Naive B cell (primary cell): ENCODE data around the gene UCN. TPM values are rescaled to one million over a fixed set of nuclear protein-coding genes. Genes with fewer than 3 reads are reported as not detected.
A peak's percentile ranks its signal among the peaks of the same experiment; 100 is the strongest.
"Not testable (repeated sequence)": the region's sequence is repeated elsewhere in the genome, so short reads cannot be mapped to it uniquely, and the experiment has no call there.

Source experiments
- ATAC-seq, 2 donors: fragments of 150-1000 bp; cut with Tn5 transposase; 2 replicates each; pipeline ENCODE4 v1.10.0; 2021; ENCODE audit warnings: low read depth in 2 of 2, mild to moderate bottlenecking in 2 of 2, moderate library complexity in 2 of 2
- DNase-seq: peaks from one replicate; pipeline ENCODE4 v3.0.0; 2022
- H3K27ac Mint-ChIP-seq, 6 donors: one replicate each; pipeline ENCODE4 v1.8.0; 2020 to 2022; ENCODE audit warnings: mild to moderate bottlenecking in 6 of 6, mixed read lengths in 6 of 6, moderate library complexity in 5 of 6, inconsistent platforms in 2 of 6
- H3K27me3 Mint-ChIP-seq, 3 donors: one replicate each; pipeline ENCODE4 v1.8.0; 2021 to 2022; ENCODE audit warnings: mixed read lengths in 3 of 3, mild to moderate bottlenecking in 1 of 3
- H3K36me3 Mint-ChIP-seq, 2 donors: one replicate each; pipeline ENCODE4 v1.8.0; 2020 to 2022; ENCODE audit warnings: mixed read lengths in 2 of 2, inconsistent platforms in 1 of 2, mild to moderate bottlenecking in 1 of 2
- H3K4me1 Mint-ChIP-seq, 3 donors: one replicate each; pipeline ENCODE4 v1.8.0; 2020 to 2022; ENCODE audit warnings: mixed read lengths in 3 of 3, inconsistent platforms in 1 of 3, mild to moderate bottlenecking in 1 of 3, moderate library complexity in 1 of 3
- H3K4me3 Mint-ChIP-seq, 8 donors: one replicate each; pipeline ENCODE4 v1.8.0; 2020 to 2022; ENCODE audit warnings: mild to moderate bottlenecking in 8 of 8, mixed read lengths in 8 of 8, moderate library complexity in 8 of 8, inconsistent platforms in 2 of 8
- H3K9me3 Mint-ChIP-seq, 7 donors: one replicate each; pipeline ENCODE4 v1.8.0; 2020 to 2022; ENCODE audit warnings: mixed read lengths in 7 of 7, mild to moderate bottlenecking in 5 of 7, inconsistent platforms in 2 of 7, moderate library complexity in 1 of 7
- polyA plus RNA-seq, 6 donors: library from polyadenylated mRNA; unstranded; fragments of 300-500 nt; fragmentation: Illumina TruSeq; gene quantifications; one replicate each; pipeline ENCODE4 v1.2.3, GENCODE V29; 2021; ENCODE audit warnings: low read depth in 6 of 6

UCN gene
- polyA plus RNA-seq, 6 donors from 2014 or later, result 0.55 to 1.4 (median 0.91) TPM; not detected in 2

- H3K4me1 Mint-ChIP-seq, result peaks cover 6 to 15% (median 15%) of the 10 kb centered on the region in 3 donors
- H3K27ac Mint-ChIP-seq, result no peak overlapping the region
- peak overlapping the region in 2 of 8 donors; percentile 43 to 61 for H3K4me3 Mint-ChIP-seq
- no peak for ATAC-seq
- H3K36me3 Mint-ChIP-seq, result peaks cover 13 to 27% of the 10 kb centered on the region in 2 donors
- peaks cover 11 to 32% (median 16%) of the 10 kb centered on the region in 3 donors for H3K27me3 Mint-ChIP-seq
- H3K9me3 Mint-ChIP-seq, result no peaks in the 10 kb centered on the region
- DNase-seq, result no peak
Observed at GRCh38 chr2:27307545-27308358, 493 bp downstream of the UCN start.

- Mint-ChIP-seq H3K9me3 (no peaks in the 10 kb centered on the region), H3K4me1 (peaks cover 8 to 15% (median 15%) of the 10 kb centered on the region in 3 donors), H3K36me3 (peaks cover 13 to 23% of the 10 kb centered on the region in 2 donors), H3K27me3 (peaks cover 11 to 32% (median 16%) of the 10 kb centered on the region in 3 donors), H3K4me3 (peak overlapping the region in 3 of 8 donors; percentile 29 to 61 (median 43)), H3K27ac (no peak overlapping the region)
- no peak for DNase-seq
- no peak for ATAC-seq
Observed at GRCh38 chr2:27307287-27307544, 1.0 kb downstream of the UCN start.

- ATAC-seq (peak; percentile 60 to 66), DNase-seq (peak; percentile 17)
- peaks cover 13 to 20% of the 10 kb centered on the region in 2 donors for H3K36me3 Mint-ChIP-seq
- peaks cover 8 to 15% (median 15%) of the 10 kb centered on the region in 3 donors for H3K4me1 Mint-ChIP-seq
- peak overlapping the region in 6 of 8 donors; percentile 51 to 80 (median 64) for H3K4me3 Mint-ChIP-seq
- no peaks in the 10 kb centered on the region for H3K9me3 Mint-ChIP-seq
- H3K27ac Mint-ChIP-seq, result peak overlapping the region in 1 of 6 donors; percentile 47
- H3K27me3 Mint-ChIP-seq, result peaks cover 11 to 32% (median 16%) of the 10 kb centered on the region in 3 donors
Observed at GRCh38 chr2:27306573-27307286, 1.5 kb downstream of the UCN start.

DNA sequence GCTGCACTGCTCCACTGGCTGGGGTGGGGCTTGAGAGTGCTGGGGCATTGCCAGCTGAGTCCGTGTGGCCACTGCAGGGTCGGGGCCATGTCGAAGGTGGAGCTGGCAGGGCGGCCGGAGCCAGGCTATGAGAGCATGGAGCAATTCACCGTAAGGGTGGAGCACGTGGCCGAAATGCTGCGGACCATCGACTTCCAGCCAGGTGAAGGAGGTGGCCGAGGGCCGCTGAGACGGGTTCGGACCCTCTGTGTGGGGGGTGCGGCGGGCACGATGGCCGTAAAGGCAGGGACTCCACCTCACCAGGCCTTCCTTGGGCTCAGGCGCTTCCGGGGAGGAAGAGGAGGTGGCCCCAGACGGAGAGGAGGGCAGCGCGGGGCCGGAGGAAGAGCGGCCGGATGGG, 2.1 kb downstream of the UCN start:
- Mint-ChIP-seq H3K9me3 (no peaks in the 10 kb centered on the region), H3K4me3 (peak overlapping the region in 5 of 8 donors; percentile 28 to 66 (median 61)), H3K27ac (peak overlapping the region in 1 of 6 donors; percentile 91), H3K4me1 (peaks cover 8 to 15% (median 15%) of the 10 kb centered on the region in 3 donors), H3K27me3 (peaks cover 11 to 32% (median 16%) of the 10 kb centered on the region in 3 donors), H3K36me3 (peaks cover 7 to 14% of the 10 kb centered on the region in 2 donors)
- no peak for ATAC-seq
- DNase-seq, result no peak

DNA sequence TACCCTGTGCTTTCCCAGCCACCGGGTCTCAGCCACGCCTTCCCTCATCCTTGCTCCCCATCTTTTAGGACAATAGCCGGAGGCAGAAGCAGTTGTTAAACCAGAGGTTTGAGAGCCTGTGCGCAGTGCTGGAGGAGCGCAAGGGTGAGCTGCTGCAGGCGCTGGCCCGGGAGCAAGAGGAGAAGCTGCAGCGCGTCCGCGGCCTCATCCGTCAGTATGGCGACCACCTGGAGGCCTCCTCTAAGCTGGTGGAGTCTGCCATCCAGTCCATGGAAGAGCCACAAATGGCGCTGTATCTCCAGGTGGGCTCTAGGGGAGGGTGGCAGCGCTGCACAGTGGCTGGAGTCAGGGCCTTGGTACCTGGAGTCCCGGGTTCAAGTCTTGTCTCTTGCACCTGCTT, 2.7 kb downstream of the UCN start:
- H3K27me3 Mint-ChIP-seq, result peaks cover 11 to 32% (median 16%) of the 10 kb centered on the region in 3 donors
- peaks cover 8 to 15% (median 15%) of the 10 kb centered on the region in 3 donors for H3K4me1 Mint-ChIP-seq
- H3K9me3 Mint-ChIP-seq, result no peaks in the 10 kb centered on the region
- H3K27ac Mint-ChIP-seq, result no peak overlapping the region
- DNase-seq (no peak), ATAC-seq (no peak)
- H3K36me3 Mint-ChIP-seq, result peaks cover 6 to 12% of the 10 kb centered on the region in 2 donors
- peak overlapping the region in 2 of 8 donors; percentile 46 to 62 for H3K4me3 Mint-ChIP-seq

DNA sequence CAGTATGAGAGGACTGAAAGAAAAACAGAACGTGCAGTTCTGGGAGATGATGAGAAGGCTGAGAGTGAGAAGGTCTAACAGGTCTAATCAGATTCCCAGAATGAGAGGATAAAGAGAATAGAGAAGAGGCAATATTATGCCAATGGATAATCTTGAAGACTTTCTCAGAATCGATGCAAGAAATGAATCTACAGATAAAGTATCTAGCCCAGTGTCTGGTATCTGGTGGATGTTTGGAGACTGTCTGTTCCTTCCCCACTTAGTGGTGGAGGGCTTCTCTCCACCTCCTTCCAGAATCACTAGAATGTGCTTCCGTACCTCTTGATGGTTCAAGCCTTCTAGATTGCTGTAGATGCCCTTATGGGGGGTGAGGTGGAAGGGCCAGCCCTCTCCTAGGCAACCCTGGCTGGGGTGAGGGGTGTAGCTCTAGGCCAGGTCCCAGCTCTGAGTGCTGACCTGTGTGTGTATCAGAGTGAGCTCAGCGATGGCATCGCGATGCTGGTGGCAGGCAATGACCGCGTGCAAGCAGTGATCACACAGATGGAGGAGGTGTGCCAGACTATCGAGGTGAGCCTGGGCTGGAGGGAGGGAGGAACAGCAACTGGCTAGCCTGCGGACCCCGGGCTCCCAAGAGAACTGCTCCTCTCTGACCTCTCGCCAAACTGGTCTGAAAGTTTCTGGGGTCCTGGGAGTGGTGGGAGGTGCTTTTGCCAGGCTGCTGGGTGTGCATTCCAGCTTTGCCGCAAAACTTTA, 3.6 kb downstream of the UCN start:
- ATAC-seq (no peak), DNase-seq (no peak)
- peaks cover 11 to 34% (median 19%) of the 10 kb centered on the region in 3 donors for H3K27me3 Mint-ChIP-seq
- no peak overlapping the region for H3K4me3 Mint-ChIP-seq
- H3K9me3 Mint-ChIP-seq, result no peaks in the 10 kb centered on the region
- H3K4me1 Mint-ChIP-seq, result peaks cover 8 to 15% (median 15%) of the 10 kb centered on the region in 3 donors
- H3K27ac Mint-ChIP-seq, result no peak overlapping the region
- H3K36me3 Mint-ChIP-seq, result peaks cover 2 to 6% of the 10 kb centered on the region in 2 donors

DNA sequence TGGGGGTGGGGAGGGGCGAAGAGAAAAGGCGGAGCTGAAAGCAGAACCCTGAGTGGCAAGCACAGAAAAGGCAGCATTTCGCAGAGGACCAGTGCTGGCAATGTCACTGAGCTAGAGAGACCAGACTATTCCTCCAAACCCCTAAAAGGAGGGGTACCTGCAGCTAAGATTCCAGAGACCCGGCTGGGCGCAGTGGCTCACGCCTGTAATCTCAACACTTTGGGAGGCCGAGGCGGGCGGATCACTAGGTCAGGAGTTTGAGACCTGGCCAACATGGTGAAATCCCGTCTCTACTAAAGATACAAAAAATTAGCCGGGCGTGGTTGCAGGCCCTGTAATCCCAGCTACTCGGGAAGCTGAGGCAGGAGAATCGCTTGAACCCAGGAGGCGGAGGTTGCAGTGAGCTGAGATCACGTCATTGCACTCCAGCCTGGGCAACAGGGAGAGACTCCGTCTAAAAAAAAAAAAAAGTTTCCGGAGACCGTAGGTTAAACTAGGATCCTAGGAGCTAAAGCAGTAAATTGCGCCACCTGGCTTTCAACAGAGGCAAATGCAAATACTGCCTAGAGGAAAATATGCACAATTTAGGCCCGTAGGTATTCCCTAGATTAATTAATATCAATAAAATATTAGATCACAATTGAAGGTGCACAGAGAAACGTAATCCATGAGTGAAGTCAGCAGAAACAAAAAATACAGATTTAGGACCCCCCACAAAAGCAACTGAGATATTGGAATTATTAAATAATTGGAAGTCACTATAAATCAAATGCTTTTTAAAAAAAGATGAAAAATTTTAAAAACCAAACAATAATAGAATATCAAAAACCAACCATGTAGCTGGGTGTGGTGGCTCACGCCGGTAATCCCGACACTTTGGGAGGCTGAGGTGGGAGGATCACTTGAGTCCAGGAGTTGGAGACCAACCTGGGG, 4.9 kb downstream of the UCN start:
- H3K27me3 Mint-ChIP-seq, result peaks cover 11 to 47% (median 32%) of the 10 kb centered on the region in 3 donors

DNA sequence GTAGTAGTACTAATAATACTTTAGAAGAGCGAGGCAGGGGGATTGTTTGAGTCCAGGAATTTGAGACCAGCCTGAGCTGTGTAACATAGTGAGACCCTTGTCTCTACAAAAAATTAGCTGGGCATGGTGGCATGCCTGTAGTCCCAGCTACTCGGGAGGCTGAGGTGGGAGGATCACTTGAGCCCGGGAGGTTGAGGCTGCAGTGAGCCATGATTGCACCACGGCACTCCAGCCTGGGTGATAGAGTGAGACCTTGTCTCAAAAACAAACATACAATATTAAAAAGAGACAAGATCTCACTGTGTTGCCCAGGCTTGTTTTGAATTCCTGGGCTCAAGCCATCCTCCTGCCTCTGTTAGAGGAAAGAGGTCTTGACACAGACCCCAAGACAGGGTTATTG, 7.6 kb downstream of the UCN start:
- Mint-ChIP-seq H3K4me1 (peaks cover 0 to 10% (median 8%) of the 10 kb centered on the region in 3 donors), H3K4me3 (peak overlapping the region in 1 of 8 donors; percentile 62), H3K27me3 (peaks cover 11 to 39% (median 38%) of the 10 kb centered on the region in 3 donors)
- H3K36me3 Mint-ChIP-seq, H3K27ac Mint-ChIP-seq, ATAC-seq, DNase-seq, H3K9me3 Mint-ChIP-seq: not testable (repeated sequence)

More for the DNA sequence above, 4.9 kb downstream of the UCN start:
- DNase-seq, result peak; percentile 46
- peak overlapping the region; percentile 53 to 87 (median 74) for H3K4me3 Mint-ChIP-seq
- peaks cover 8 to 15% (median 15%) of the 10 kb centered on the region in 3 donors for H3K4me1 Mint-ChIP-seq
- peak; percentile 54 to 62 for ATAC-seq
- H3K36me3 Mint-ChIP-seq, result no peaks in the 10 kb centered on the region
- H3K9me3 Mint-ChIP-seq, result no peaks in the 10 kb centered on the region
- peak overlapping the region in 1 of 6 donors; percentile 20 for H3K27ac Mint-ChIP-seq

GRCh38 chr2:27298391-27299080, 9.7 kb downstream of the UCN start:
- peaks cover 0 to 8% (median 5%) of the 10 kb centered on the region in 3 donors for H3K4me1 Mint-ChIP-seq
- DNase-seq, result no peak
- no peak overlapping the region for H3K27ac Mint-ChIP-seq
- H3K27me3 Mint-ChIP-seq, result peaks cover 0 to 27% (median 25%) of the 10 kb centered on the region in 3 donors
- no peaks in the 10 kb centered on the region for H3K9me3 Mint-ChIP-seq
- no peaks in the 10 kb centered on the region for H3K36me3 Mint-ChIP-seq
- no peak for ATAC-seq
- no peak overlapping the region for H3K4me3 Mint-ChIP-seq

DNA sequence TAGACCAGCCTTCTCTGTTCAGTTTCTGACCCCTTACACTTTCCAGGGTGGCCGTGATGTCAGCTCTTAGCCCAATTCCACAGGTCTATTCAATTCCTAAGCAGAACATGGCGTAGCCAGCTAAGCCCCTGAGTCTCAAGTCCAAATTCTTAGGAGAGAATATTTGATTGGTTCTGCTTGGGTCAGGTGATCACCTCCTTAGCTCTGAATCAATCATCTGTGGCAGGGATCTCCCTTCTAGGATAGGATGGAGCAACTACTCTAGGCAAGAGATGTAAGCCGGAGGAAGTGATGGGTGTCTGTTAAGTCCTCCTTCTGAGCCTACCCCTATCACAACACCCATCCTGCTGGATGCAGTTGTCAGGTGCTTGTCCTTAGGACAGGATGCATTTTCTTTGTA, 11.1 kb downstream of the UCN start:
- Mint-ChIP-seq H3K36me3 (no peaks in the 10 kb centered on the region), H3K9me3 (no peaks in the 10 kb centered on the region), H3K4me1 (peaks cover 0 to 5% (median 0%) of the 10 kb centered on the region in 3 donors), H3K4me3 (no peak overlapping the region), H3K27me3 (peaks cover 0 to 27% (median 25%) of the 10 kb centered on the region in 3 donors), H3K27ac (no peak overlapping the region)
- DNase-seq (no peak), ATAC-seq (no peak)

DNA sequence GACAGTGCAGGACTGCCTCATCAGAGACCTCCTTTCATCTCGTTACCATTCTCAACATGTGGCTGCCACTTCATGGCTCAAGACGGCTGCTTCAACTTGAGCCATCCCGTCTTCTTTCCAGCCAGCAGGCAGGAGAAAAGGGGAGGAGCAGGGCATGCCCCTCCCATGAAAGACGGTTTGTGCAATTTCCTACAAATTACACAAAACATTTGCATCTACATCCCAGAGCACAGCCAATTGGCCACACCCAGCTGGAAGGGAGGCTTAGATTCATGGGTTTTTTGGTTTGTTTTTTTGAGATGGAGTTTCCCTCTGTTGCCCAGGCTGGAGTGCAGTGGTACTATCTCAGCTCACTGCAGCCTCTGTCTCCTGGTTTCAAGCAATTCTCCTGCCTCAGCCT, 11.8 kb downstream of the UCN start:
- peaks cover 0 to 27% (median 25%) of the 10 kb centered on the region in 3 donors for H3K27me3 Mint-ChIP-seq
- H3K4me1 Mint-ChIP-seq, result peaks cover 0 to 5% (median 0%) of the 10 kb centered on the region in 3 donors
- H3K9me3 Mint-ChIP-seq, result no peaks in the 10 kb centered on the region
- DNase-seq, result no peak
- ATAC-seq, result no peak
- no peak overlapping the region for H3K4me3 Mint-ChIP-seq
- no peaks in the 10 kb centered on the region for H3K36me3 Mint-ChIP-seq
- H3K27ac Mint-ChIP-seq, result no peak overlapping the region

- ATAC-seq (no peak), DNase-seq (no peak)
- Mint-ChIP-seq H3K27me3 (peaks cover 0 to 27% (median 25%) of the 10 kb centered on the region in 3 donors), H3K4me1 (peaks cover 0 to 10% (median 0%) of the 10 kb centered on the region in 3 donors), H3K9me3 (no peaks in the 10 kb centered on the region), H3K36me3 (no peaks in the 10 kb centered on the region), H3K27ac (peak overlapping the region in 1 of 6 donors; percentile 29), H3K4me3 (no peak overlapping the region)
Observed at GRCh38 chr2:27294928-27295327, 13.3 kb downstream of the UCN start.
